GM21825 (cell line): ENCODE measurements around the gene FBXO41.

Source experiments
- ATAC-seq: cut with Tn5 transposase; IDR thresholded peaks from one replicate; pipeline ENCODE4 v1.9.1; 2021; ENCODE audit warnings: mild to moderate bottlenecking, moderate library complexity; ENCODE audit not compliant: unreplicated experiment

The FBXO41 gene

GRCh38 chr2:73246850-73247249, 37.4 kb downstream of the FBXO41 start:
- no peak for ATAC-seq

GRCh38 chr2:73244580-73244979, 39.7 kb downstream of the FBXO41 start:
- ATAC-seq, result no peak

GRCh38 chr2:73243884-73244570, 40.3 kb downstream of the FBXO41 start:
- no peak for ATAC-seq

- ATAC-seq, result no peak
Observed at GRCh38 chr2:73239776-73240175, 44.5 kb downstream of the FBXO41 start.

- ATAC-seq, result no peak
Observed at GRCh38 chr2:73238976-73239375, 45.3 kb downstream of the FBXO41 start.

- ATAC-seq, result no peak
Observed at GRCh38 chr2:73238149-73238548, 46.1 kb downstream of the FBXO41 start.

- no peak for ATAC-seq
Observed at GRCh38 chr2:73237168-73237567, 47.1 kb downstream of the FBXO41 start.

- no peak for ATAC-seq
Observed at GRCh38 chr2:73235315-73236028, 48.8 kb downstream of the FBXO41 start.

GRCh38 chr2:73233932-73234832, 50.1 kb downstream of the FBXO41 start, which contains the start of gene CCT7:
CCT7 (plus strand) TSS chr2:73234308; CDS start chr2:73234379, 71 bp downstream.
- peak; percentile 60 for ATAC-seq

GRCh38 chr2:73233154-73233931, 50.9 kb downstream of the FBXO41 start, which contains the start of gene PRADC1:
PRADC1 (minus strand) TSS chr2:73233239; CDS start chr2:73233160, 79 bp downstream.
- peak; percentile 87 for ATAC-seq

GRCh38 chr2:73232403-73233153, 51.7 kb downstream of the FBXO41 start:
- ATAC-seq, result peak; percentile 6

- ATAC-seq, result no peak
Observed at GRCh38 chr2:73228631-73229030, 55.6 kb downstream of the FBXO41 start.

- ATAC-seq, result no peak
Observed at GRCh38 chr2:73227086-73227485, 57.2 kb downstream of the FBXO41 start.

GRCh38 chr2:73225513-73226360, 58.5 kb downstream of the FBXO41 start:
- ATAC-seq, result no peak

GRCh38 chr2:73223821-73224220, 60.5 kb downstream of the FBXO41 start:
- ATAC-seq, result no peak

- ATAC-seq, result no peak
Observed at GRCh38 chr2:73218298-73218697, 66.0 kb downstream of the FBXO41 start.

- no peak for ATAC-seq
Observed at GRCh38 chr2:73217826-73218225, 66.5 kb downstream of the FBXO41 start.

- no peak for ATAC-seq
Observed at GRCh38 chr2:73217160-73217559, 67.1 kb downstream of the FBXO41 start.

- ATAC-seq, result no peak
Observed at GRCh38 chr2:73215254-73215653, 69.0 kb downstream of the FBXO41 start.
